Measurements from ENCODE around the gene FCMR.

GRCh38 chr1:206900149-206900548 is 21.6 kb downstream of the FCMR start:
- TF ChIP-seq CTCF (IDR thresholded peaks at IDR 0.05; ENCODE audit: low read length) (no peak), EZH2 (IDR thresholded peaks at IDR 0.05; ENCODE audit: borderline replicate concordance, low read length) (no peak)

All from OCI-LY1 (cell line).